HG03558 (cell line): Measurements from ENCODE around the gene DPF3.
"Not testable (repeated sequence)": the region's sequence is repeated elsewhere in the genome, so short reads cannot be mapped to it uniquely, and the experiment has no call there.

Experiments
- ATAC-seq: cut with Tn5 transposase; IDR thresholded peaks from one replicate; pipeline ENCODE4 v1.9.1; 2021; ENCODE audit warnings: moderate number of reproducible peaks; ENCODE audit not compliant: unreplicated experiment; ENCODE audit errors: extremely low read depth

Gene DPF3

DNA sequence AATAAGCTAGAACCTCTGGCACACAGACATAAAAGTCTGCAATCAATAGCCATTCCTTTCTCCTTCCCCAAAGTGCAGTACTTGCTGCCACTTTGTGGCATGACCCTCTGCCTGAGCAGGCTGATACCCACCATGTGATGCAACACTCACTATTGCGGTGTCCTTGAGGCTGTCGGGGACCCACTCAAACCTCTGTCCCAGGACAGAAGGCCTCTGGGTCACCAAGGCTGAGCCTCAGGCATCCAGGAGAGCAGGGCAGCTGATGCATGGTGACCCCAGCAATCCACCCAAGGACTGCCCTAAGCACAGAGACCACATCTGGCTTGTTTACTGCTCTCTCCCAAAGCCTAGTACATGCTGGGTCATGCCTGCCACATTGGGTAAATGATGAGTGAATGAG, 114.2 kb downstream of the DPF3 start:
- no peak for ATAC-seq

DNA sequence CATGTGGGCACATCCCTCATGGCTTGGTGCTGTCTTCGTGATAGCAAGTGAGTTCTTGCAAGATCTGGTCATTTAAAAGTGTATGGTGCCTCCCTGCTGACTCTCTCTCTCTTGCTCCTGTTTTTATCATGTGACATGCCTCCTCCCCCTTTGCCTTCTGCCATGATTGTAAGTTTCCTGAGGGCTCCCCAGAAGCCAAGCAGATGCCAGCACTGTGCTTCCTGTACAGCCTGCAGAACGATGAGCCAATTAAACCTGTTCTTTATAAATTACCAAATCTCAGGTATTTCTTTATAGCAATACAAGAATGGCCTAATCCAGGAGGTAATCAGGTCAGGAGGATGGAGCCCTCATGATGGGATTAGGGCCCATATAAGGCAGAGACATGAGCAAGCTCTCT, 116.3 kb downstream of the DPF3 start:
- ATAC-seq: no peak

DNA sequence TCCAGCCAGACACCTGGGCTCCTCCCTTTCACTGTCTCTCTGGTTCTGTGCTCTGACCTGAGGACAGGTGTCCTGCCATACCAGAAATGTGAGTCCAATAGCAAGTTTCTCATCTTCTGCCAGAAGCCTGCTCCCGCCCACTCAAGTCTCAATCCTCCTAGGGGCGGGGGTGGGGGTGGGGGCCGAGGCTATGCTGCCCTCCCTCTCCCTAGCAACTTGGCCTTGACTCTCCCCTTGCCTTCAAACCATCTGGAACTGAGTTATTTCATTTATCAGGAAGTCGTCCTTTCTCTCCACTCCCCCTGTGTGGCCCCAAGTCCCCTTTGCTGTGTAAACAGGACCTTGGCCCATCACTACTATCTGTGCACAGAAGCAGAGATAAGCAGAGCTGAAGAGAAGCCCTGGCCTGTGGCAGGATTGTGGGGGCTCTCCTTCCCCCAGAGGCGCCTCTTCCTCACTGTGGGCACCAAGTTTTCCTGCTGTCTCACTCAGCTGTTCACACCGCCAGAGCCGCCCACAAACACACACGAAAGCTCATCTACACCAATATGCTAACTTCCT, 117.1 kb downstream of the DPF3 start:
- no peak for ATAC-seq

DNA sequence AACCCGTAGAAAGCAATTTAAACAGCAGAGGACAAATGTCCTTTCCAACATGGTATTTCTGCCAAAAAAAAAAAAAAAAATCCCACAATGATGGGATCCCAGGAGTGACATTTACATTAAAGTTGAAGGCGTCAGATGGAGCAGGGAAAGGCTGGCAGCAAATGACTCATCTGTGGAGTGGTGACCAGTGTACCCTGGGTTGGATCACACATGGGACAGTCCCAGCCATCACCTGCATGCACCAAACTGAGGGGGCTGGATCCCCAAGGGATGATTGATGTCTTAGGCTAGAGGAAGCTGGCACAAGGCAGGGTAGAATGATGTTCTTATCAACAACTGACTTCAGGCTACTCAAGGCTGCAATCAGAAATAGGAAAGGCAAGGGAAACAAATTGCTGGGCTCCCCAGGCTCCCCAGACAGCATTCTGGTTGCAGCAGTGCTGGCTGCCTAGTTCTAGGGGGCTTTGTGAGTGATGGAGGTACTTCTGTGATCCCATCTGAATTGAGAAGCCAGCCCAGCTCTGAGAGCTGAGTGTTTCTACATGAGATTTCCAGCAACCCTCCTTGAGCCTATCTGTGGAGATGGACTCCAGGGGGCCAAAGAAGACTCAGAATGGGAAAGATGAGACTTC, 117.9 kb downstream of the DPF3 start:
- no peak for ATAC-seq

DNA sequence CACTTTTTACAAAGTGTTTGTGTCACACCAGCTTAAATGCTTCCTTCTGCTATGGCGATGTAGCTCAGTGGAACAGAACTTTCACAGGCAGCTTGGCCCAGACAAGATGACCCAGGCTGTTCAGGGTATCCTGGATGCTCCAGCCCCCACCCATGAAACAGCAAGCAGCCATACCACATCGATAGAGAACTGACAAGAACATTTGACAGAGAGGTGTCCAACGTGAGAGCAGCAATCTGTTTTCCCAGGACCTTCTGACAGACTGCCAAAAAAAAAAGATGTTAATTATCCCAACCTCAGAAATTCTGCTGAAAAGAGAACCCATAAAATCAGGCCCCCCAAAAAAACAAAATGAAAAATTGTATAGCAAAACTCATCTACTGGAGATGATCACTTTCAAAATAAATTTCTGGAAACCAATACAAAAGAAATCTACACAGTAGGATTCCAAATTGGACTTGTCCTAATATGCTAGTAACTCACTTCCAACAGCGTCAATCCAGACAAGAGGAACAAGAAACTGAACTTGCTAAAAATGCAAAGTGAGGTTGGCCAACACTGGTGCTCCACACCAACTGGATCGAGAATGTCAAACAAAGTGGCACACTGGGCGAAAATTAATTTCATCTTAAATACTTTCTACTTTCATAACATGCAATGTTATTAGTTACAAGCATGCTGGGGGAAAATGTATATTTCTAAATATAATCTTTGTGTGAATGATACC, 118.8 kb downstream of the DPF3 start:
- no peak for ATAC-seq

DNA sequence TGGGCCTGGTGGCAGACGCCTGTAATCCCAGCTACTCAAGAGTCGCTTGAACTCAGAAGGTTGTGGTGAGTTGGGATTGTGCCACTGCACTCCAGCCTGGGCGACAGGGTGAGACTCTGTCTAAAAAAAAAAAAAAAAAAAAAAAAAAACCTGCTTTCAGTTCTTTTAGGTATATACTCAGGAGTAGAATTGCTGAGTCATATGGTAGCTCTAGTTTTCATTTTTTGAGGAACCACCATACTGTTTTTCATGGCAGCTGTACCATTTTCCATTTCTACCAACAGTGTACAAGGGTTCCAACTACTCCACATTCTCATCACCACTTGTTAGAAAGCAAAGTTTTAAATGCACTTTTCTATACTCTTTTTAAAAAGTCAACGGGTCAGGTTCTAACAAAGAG, 119.8 kb downstream of the DPF3 start:
- ATAC-seq: no peak

DNA sequence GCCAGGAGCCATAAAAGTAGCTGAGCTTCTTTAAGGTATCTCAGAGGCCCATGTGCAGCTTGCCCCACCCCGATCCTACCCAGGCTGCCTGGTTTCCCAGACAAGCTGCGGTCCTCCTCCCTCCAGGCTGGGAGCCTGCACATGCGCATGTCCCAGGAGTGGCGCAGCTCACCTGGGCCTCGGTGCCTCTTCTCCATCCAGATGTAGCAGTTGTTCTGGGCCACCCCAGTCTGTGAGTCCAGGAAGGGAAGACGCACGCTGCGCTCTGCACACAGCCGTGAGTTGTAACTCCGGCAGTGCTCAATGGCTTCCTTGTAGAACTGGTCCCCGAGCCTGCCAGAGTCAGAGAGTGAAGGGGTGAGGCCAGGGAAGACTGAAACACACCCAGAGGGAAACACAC, 122.3 kb downstream of the DPF3 start:
- no peak for ATAC-seq

DNA sequence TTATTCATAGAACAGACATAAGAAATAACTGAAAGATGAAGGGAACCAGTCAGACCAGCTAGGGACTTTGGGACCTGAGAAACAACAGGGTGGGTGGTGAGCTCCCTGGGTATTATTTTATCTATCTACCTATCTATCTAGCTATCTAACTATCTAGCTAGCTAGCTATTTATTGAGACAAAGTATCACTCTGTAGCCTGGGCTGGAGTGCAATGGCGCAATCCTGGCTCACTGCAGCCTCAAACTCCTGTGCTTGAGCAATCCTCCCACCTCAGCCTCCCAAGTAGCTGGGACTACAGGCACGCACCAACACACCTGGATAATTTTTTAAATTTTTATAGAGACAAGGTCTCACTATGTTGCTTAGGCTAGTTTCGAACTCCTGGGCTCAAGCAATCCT, 127.6 kb downstream of the DPF3 start:
- ATAC-seq: no peak

DNA sequence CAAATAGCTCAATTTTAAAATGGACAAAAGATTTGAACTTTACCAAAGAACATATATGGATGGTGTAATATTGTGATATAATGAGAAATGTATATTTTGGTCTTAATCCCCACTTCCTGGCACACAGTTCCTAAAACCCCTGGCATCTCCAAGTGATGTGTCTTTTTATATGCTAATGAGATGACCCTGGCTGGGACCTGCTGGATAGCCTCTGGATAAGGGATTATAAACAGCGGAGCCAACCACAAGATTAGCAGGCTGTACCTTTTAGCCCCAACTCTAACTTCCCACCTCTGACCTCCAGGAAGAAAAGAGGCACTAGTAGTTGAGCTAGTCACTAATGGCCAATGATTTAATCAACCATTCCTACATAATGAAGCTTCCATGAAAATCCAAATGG, 130.0 kb downstream of the DPF3 start:
- no peak for ATAC-seq

DNA sequence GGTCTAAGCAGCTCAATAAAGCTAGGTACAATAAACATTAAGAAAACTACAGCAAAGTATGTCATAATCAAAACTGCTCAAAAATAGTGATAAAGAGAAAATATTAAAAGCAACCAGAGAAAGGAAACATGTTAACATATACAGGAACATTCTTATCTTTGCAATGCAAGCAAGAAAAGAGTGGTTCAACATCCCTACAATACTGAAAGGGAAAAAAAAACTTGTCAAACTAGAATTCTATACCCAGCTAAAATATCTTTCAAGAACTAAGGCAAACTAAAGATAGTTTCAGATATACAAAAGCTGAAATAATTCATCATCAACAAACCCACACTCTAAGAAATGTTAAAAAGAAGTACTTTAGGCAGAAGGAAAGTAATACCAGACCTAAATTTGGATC, 134.2 kb downstream of the DPF3 start:
- ATAC-seq: no peak

DNA sequence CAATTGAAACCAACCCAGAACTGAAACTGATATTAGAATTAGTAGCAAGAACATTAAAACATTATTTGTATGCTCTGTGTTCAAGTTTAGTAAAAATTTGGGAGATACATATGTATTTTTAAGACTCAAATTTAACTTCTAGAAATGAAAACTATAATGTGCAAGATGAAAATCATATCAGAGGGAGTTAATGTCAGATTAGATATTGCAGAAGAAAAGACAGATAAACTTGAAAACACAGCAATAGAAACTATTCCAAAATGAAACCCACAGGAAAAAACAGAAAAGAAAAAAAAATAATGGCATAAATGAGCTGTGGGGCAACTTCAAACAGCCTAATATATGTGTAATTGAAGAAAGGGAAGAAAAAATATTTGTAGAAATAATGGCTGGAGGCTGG, 134.9 kb downstream of the DPF3 start:
- no peak for ATAC-seq

DNA sequence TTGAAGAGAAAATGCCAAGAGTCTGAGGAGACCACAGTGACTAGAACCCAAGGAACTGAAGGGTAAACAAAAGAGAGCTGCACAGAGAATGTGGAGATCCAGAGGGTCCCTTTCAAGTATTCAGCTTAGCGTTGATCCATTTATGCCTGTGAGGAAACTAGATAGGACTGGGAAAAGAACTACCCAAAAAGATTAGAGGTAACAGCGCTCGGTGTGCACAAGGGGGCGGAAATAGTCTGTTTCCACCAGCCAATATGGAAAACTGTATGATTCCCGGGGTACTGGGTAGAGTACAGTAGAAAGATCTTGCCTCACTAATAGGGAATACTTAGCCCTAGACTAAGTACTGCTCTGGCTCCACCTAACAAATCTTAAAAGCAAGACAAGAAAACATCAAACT, 135.5 kb downstream of the DPF3 start:
- no peak for ATAC-seq

DNA sequence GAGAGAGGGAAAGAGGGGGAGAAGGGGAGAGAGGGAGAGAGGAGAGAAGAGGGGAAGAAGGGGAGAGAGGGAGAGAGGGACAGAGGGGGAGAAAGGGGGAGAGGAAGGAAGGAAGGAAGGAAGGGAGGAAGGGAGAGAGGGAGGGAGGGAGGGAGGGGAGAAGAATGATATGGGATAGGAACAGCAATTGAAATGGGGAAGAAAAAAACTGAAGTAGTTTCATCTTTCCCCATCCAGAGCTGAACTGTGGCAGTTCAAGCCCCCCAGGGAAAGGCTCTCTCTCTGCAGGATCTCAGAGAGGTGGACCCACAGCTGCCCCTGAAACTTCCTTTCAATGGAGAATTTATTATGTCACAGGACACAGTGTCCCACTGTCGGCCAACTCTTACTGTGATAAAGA, 136.9 kb downstream of the DPF3 start:
- ATAC-seq: no peak

DNA sequence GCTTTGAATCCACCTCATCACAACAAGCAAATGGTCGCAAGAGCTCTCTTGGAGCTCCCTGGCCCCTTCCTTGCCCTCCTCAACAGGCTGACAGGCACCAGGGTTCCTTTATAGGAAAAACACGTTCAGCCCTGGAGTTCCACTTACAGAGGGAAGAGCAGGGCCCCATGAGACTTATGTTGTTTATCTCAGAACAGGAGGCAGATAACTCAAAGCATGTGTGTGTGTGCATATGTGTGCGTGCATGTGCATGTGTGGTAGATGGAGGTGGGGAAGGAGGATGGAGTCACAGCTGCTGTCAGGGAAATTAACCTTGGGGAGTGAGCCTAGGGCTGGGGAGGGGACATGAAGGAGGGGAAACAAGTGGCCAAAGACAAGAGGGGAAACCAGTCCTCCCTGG, 138.1 kb downstream of the DPF3 start:
- no peak for ATAC-seq

DNA sequence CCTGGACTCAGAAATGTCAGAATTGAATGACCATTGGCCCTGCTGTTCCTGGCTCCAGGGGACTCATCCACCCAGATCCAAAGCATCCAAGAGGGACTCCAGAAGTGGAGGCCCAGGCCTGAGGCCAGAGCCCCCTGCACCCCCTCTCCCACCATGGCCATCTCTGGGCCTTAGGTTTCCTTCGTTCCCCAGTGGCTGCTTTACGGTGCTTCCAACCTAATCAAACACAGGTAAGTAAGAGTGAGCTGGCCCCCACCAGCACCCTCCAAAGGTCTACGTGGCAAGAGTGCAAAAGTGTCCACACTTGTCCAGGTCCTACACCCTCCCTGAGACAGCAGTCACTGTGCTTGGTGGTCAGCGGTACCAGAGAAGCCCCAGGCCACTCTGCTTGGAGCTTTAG, 139.0 kb downstream of the DPF3 start:
- no peak for ATAC-seq

DNA sequence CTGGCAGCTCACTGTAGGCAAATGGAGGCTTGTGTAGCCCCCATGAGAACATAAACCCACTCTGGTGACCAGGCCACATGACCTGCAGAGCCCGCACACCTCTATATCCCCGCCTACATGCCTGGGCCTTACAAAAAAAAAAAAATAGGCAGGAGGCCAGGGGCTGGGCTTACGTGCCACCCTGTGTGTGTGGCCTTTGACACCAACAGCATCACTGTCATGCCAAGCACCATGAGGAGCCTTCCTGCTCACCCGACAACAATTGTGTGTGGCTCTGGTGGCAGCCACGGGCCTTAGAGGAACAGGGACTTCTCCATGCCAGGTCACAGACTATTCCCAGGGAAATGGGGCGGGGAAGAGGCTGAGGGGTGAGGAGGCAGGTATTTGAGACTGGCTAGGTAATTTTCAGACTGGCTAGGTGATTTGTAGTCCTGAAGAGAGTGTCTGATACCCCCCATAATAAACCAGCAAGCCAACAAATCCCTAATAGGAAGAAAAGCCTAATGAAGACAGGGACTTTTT, 140.0 kb downstream of the DPF3 start:
- no peak for ATAC-seq

DNA sequence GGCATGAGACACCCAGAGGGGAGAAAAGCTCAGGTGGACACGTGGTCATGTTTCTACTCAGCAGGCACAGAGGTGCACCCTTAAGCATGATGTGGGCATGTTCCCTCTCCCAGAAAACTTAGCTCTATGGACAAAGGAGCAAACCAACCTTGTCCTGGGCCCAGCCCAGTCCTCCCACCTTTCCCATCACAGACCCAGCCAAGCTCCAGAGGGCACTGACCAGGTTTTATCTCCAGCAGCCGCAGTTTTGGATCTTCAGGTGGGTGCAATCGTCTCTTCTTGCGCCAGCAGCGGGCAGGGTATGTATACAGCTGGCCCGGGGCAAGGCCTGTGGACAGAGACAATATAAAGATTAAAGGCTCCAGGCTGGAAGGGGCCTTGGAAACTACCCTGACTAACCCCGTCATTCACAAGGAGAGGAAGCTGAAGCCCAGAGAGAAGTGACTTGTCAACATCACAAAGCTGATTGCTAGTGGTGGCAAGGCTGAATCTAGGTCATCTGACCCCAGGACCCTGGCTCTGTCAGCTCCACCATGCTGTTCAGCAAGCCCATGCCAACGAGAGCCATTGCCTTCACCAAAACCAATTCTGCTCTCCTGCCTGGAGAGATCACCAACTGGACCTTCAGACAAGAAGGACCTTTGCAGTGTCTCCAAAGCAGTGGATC, 140.7 kb downstream of the DPF3 start:
- no peak for ATAC-seq

DNA sequence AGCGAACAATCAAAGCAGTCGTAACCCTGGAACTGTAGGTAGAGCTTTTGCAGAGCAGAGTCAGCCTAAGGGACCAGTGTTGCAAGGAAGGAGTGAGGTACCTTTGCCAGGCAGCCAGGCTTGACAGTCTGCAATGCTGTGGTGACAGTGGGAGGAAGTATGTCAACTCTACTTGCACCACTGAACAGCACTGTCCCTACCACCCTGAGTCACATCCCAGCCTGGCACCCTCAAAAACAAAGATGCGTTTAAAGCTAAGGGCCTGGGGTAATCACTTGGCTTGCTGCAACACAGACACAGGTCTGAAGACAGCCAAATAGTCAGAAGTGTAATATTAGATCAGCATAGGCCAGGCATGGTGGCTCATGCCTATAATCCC, 141.9 kb downstream of the DPF3 start:
- no peak for ATAC-seq

DNA sequence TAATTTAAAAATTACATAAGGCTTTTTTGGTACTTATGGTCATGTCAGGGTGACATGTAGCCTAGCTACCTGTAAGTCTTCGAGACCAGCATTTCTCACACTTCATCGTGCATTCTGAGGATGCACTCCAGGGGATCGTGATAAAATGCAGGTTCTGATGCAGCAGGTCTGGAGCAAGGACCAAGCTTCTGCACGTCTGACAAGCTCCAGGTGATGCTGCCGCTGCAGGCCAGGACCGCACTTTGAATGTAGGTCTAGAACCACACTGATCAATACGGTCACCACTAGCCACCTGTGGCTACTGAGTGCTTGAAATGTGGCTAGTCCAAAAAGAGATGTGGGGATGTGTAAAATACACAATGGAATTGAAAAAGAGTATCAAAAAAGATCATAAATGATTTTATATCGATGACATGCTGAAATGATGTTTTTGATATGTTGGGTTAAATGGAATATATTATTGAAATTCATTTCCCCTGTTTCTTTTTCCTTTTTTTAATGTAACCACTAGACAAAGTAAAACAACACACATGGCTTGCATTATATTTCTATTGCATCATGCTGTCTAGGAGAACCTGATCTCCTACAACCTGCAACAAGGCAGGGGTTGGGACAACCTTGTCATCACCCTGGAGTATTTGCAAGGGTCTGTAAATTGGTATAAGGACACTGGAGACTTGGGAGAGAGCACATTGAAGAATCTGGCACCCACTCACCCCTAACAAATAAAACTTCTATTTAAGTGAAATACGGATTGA, 142.4 kb downstream of the DPF3 start:
- ATAC-seq: no peak

DNA sequence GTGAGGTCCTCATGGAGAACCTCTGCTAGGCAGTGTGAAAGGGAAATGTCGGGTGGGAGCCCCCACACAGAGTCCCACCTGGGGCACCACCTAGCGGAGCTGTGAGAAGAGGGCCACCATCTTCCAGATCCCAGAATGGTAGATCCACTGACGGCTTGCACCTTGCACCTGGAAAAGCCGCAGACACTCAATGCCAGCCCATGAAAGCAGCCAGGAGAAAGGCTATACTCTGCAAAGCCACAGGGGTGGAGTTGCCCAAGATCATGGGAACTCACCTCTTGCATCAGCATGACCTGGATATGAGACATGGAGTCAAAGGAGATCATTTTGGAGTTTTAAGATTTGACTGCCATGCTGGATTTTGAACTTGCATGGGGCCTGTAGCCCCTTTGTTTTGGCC, 145.0 kb downstream of the DPF3 start:
- not testable (repeated sequence) for ATAC-seq

DNA sequence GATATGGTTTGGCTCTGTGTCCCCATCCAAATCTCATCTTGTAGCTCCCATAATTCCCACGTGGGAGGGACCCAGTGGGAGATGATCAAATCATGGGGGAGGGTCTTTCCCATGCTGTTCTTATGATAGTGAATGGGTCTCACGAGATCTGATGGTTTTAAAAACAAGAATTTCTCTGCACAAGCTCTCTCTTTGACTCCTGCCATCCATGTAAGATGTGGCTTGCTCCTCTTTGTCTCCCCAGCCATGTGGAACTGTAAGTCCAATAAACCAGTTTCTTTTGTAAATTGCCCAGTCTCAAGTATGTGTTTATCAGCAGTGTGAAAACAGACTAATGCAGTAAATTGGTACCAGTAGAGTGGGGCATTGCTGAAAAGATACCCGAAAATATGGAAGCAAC, 146.2 kb downstream of the DPF3 start:
- no peak for ATAC-seq
